GM12874 (cell line): Measurements from ENCODE around the gene AP4B1.
A peak's percentile ranks its signal among the peaks of the same experiment; 100 is the strongest.

Experiments
- TF ChIP-seq, protein P1 (sequence below): IDR thresholded peaks from 2 replicates; pipeline ENCODE4 v1.5.1; 2011; ENCODE audit warnings: low read depth, mild to moderate bottlenecking, control low read depth, low read length, moderate library complexity; ENCODE audit not compliant: insufficient read depth

The AP4B1 gene

DNA sequence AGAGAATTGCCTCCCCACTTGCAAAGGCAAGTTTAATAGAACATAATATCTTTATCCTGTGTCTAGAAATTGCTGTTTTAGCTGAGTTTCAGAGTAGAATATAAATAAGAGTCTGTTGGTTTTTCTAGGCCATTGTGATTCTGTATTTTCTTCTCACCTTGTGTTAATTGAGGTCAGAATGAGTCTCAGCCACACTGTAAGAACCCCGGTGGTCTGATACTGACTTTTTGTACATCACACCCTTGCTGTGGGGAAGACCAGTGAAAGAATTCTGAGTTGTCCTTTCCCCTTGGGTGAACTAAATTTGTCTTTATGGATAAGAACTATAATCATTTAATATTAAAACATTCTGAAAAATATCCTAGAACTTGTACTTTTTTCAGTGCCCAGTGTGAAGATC is 31.4 kb upstream of the AP4B1 start:
- TF ChIP-seq, protein P1, sequence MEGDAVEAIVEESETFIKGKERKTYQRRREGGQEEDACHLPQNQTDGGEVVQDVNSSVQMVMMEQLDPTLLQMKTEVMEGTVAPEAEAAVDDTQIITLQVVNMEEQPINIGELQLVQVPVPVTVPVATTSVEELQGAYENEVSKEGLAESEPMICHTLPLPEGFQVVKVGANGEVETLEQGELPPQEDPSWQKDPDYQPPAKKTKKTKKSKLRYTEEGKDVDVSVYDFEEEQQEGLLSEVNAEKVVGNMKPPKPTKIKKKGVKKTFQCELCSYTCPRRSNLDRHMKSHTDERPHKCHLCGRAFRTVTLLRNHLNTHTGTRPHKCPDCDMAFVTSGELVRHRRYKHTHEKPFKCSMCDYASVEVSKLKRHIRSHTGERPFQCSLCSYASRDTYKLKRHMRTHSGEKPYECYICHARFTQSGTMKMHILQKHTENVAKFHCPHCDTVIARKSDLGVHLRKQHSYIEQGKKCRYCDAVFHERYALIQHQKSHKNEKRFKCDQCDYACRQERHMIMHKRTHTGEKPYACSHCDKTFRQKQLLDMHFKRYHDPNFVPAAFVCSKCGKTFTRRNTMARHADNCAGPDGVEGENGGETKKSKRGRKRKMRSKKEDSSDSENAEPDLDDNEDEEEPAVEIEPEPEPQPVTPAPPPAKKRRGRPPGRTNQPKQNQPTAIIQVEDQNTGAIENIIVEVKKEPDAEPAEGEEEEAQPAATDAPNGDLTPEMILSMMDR = no peak

DNA sequence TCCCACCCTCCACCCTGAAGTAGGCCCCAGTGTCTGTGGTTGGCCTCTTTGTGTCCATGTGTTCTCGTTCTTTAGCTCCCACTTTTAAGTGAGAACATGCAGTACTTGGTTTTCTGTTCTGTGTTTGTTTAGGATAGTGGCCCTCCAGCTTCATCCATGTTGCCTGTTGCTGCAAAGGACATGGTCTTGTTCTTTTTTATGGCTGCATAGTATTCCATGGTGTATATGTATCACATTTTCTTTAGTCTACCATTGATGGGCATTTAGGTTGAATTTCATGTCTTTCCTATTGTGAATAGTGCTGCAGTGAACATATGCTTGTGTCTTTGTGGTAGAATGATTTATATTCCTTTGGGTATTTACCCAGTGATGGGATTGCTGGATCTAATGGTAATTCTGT is 30.6 kb upstream of the AP4B1 start:
- TF ChIP-seq, protein P1 = no peak

DNA sequence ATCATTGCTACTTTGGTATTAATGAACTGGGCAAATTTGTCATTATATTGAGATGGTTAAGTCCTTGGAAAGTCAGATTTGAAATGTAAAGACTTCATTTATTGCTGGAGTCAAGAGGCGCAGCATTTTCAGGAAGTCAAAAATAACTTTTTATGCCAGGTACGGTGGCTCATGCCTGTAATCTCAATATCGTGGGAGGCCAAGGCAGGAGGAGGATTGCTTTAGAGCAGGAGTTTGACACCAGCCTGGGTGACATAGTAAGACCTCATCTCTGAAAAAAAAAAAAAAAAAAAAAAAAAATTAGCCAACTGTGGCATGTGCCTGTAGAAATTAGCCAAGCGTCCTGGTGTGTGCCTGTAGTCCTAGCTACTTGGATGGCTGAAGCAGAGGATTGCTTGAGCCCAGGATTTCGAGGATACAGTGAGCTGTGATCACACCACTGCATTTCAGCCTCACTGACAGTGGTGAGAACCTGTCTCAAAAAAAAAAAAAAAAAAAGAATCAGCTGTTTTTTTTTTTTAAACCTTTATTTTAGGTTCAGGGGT is 30.0 kb upstream of the AP4B1 start:
- TF ChIP-seq, protein P1 = no peak

DNA sequence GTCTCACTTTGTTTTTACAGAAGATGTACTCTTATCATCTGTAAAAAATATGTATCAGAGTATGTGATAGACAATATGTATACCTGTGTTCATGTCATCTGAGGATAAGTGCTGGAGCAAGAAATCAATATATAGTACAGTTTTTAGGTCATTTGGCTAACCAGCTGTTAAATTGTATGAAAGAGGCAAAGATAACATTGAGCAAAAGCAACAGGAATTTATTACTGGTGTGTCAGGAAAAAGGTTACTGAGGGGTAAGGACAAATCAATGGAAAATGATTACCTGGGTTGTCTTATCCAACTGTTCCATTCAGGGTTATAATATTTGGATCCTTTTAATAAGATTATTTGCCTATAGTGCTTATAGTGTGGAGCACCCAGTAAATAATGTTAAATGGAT is 29.4 kb upstream of the AP4B1 start:
- TF ChIP-seq, protein P1 = no peak

DNA sequence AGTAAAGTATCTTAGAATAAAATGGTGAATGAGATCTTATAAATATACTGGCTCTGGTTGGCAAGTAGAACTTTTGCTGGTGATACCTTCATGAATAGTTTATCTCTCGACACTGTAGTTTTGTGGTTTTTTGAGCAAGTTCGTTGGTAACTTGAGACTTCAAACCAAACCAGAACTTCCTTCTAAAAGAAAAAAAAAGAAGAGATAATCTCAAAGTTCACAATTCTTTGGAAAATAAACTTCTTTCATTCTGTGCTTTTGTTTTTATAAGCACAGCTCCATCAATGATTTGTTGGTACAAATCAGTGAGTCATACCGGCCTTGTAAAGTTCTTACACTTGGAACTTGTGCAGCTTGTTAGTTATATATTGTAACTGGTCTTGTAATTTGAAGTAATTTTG is 26.9 kb upstream of the AP4B1 start:
- TF ChIP-seq, protein P1 = no peak

DNA sequence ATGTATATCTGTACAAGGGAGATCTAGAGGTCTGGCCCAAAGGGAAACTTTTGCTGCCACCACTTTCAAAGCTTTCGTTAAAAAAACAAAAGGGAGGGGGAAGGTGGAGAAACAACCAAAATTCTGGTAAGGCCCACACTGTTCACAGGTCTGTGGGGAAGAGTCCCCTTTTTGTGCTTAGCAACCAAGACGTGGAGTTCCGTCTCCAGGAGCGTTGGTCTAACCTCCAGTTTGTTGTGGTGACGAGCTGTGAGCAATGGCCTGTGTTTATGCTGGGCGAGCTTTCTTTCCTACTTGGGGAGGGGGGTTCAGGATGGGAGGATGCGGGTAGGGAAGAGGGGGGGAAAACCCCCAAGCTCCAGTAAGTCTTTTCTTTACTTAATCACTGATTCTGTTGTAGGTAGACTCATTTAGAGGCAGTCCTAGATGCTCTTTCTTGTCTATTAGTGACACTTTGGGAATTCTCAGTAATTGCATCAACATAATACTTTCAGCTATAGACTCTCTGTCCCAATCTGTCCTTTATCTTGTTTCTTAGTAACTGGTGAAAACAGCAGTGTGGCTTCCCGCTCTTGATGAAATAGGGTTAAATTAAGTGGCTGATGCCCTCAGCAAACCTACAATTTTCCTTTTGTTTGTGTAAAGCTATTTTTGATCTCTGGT is 26.0 kb upstream of the AP4B1 start:
- TF ChIP-seq, protein P1 = no peak

DNA sequence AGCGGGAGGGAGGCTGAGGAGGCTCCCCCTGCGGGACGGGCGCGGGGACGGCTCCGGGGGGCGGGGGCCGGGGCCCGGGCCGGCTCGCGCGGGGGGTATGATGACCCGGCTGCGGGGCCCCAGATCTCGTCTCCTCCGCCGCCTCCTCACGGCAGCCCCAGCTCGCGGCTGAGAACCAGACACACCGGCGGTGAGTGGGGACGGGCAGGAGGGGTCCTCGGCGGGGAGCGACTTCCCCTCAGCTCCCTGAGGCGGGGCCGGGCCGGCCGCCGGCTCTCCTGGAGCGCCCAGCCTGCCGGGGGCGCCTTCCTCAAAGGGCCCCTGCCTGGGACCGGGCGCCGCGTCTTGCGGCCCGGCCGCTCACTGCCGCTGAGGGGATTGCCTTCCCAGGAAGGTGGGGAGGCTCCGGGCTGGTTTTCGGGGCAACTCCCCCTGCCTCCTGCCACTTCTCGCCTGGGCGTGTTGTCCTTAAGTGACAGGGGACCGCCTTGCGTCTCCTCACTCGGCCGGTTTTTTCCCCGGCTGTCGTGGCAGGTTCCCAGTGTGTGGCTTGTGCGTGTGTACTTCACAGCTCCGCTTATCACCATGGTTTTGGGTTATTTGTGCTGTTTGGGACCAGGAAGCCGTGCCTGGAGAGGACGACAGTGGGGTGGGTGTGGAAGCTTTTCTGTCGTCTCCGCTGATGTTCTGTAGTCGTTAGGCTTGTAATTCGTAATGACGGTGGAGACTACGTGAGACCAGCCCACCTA is 25.3 kb upstream of the AP4B1 start:
- TF ChIP-seq, protein P1 = peak; percentile 37; the same call in 1 of the 2 replicates
